Measurements from ENCODE around the gene SYNC.

GRCh38 chr1:32681999-32682398 is 20.6 kb downstream of the SYNC start:
- no peak for TF ChIP-seq POLR2AphosphoS5 (IDR thresholded peaks at IDR 0.05; ENCODE audit: low read depth, low read length)
- TF ChIP-seq CTCF (IDR thresholded peaks at IDR 0.05; ENCODE audit: control extremely low read depth in 1 of 3, insufficient read depth in 1 of 3, low read depth in 1 of 3, low read length in 3 of 3), result no peak
- no peak for TF ChIP-seq RNF2 (IDR thresholded peaks at IDR 0.05; ENCODE audit: borderline replicate concordance, low read depth, low read length, missing control alignments, poor library complexity, severe bottlenecking)
- no peak for TF ChIP-seq EP300 (IDR thresholded peaks at IDR 0.05; ENCODE audit: borderline replicate concordance in 1 of 2, low read depth in 2 of 2, low read length in 2 of 2)
- TF ChIP-seq BRCA1 (IDR thresholded peaks at IDR 0.05; ENCODE audit: low read depth, low read length), result no peak
- TF ChIP-seq CREB1 (IDR thresholded peaks at IDR 0.05), result no peak
- no peak for TF ChIP-seq RAD21 (IDR thresholded peaks at IDR 0.05 in 1 of 2, conservative IDR thresholded peaks at IDR 0.05 in 1 of 2; ENCODE audit: low read depth in 2 of 2, low read length in 2 of 2)
- no peak for TF ChIP-seq POLR2A (IDR thresholded peaks at IDR 0.05; ENCODE audit: control extremely low read depth in 1 of 2, low read depth in 2 of 2, low read length in 2 of 2)
- no peak for TF ChIP-seq TCF12 (IDR thresholded peaks at IDR 0.05; ENCODE audit: low read depth, low read length)
- no peak for TF ChIP-seq EZH2 (IDR thresholded peaks at IDR 0.05; ENCODE audit: low read depth, low read length, severe bottlenecking)
- no peak for TF ChIP-seq CBX5 (IDR thresholded peaks at IDR 0.05; ENCODE audit: low read depth, low read length)
- no peak for TF ChIP-seq SP4 (IDR thresholded peaks at IDR 0.05; ENCODE audit: low read length)
- TF ChIP-seq ZNF274 (IDR thresholded peaks at IDR 0.05; ENCODE audit: borderline replicate concordance, extremely low read depth, low read length), result no peak
